SU-DHL-6 (cell line): ENCODE results near the gene INSM2.

Source experiments
- H2AFZ ChIP-seq: fragments of 200-600 bp; sonication (generic); 2 replicates; pipeline ENCODE4 v1.6.1; 2014; ENCODE audit warnings: low read depth, mild to moderate bottlenecking, moderate library complexity, mixed read lengths, antibody characterized with exemption, low read length; ENCODE audit not compliant: severe bottlenecking
- H3F3A ChIP-seq: fragments of 200-600 bp; shearing (Covaris generic); 2 replicates; pipeline ENCODE4 v1.6.0; 2016; ENCODE audit warnings: antibody characterized with exemption, mild to moderate bottlenecking; ENCODE audit not compliant: insufficient read depth
- H3K27ac ChIP-seq: fragments of 200-600 bp; sonication (generic); 2 replicates; pipeline ENCODE4 v1.5.1; 2016; ENCODE audit warnings: low read depth, mild to moderate bottlenecking, low read length, moderate library complexity, mixed read lengths
- H3K27me3 ChIP-seq: fragments of 200-600 bp; sonication (generic), shearing (Covaris generic); 2 replicates; pipeline ENCODE4 v1.6.0; 2014; ENCODE audit warnings: mild to moderate bottlenecking, low read length
- H3K36me3 ChIP-seq: fragments of 200-600 bp; sonication (generic); 2 replicates; pipeline ENCODE4 v1.6.1; 2014; ENCODE audit warnings: mild to moderate bottlenecking, low read length, mixed read lengths
- H3K4me2 ChIP-seq: fragments of 300-600, 200-600 bp; shearing (Covaris generic), sonication (generic); 2 replicates; pipeline ENCODE4 v1.6.0; 2014; ENCODE audit warnings: low read length, low read depth, mild to moderate bottlenecking; ENCODE audit not compliant: poor library complexity, severe bottlenecking
- H3K4me3 ChIP-seq: fragments of 200-600 bp; sonication (generic); 2 replicates; pipeline ENCODE4 v1.5.1; 2014; ENCODE audit warnings: antibody characterized with exemption, low read length, mild to moderate bottlenecking, mixed read lengths; ENCODE audit not compliant: insufficient read depth, poor library complexity, severe bottlenecking
- H3K79me2 ChIP-seq: fragments of 200-600 bp; sonication (generic); 2 replicates; pipeline ENCODE4 v1.6.1; 2014; ENCODE audit warnings: mild to moderate bottlenecking, low read length, moderate library complexity; ENCODE audit not compliant: insufficient read depth
- H3K9ac ChIP-seq: fragments of 200-600 bp; sonication (generic); 2 replicates; pipeline ENCODE4 v1.7.0; 2014; ENCODE audit warnings: mild to moderate bottlenecking, low read length
- H3K9me2 ChIP-seq: fragments of 200-600 bp; sonication (generic); replicated peaks from 2 replicates; pipeline ENCODE4 v1.6.1; 2014; ENCODE audit warnings: low read length; ENCODE audit not compliant: insufficient read depth
- H3K9me3 ChIP-seq: fragments of 200-600 bp; sonication (generic); 2 replicates; pipeline ENCODE4 v1.6.1; 2014; ENCODE audit warnings: low read length, mixed read lengths; ENCODE audit not compliant: insufficient read depth
- H4K20me1 ChIP-seq: fragments of 200-600 bp; sonication (generic); 2 replicates; pipeline ENCODE4 v1.6.1; 2014; ENCODE audit warnings: low read depth, mild to moderate bottlenecking, antibody characterized with exemption, low read length, moderate library complexity, mixed read lengths
- EZH2phosphoT487 ChIP-seq: fragments of 200-600 bp; sonication (generic), shearing (Covaris generic); conservative IDR thresholded peaks from 2 replicates; pipeline ENCODE4 v1.6.1; 2018; ENCODE audit warnings: mild to moderate bottlenecking, antibody characterized with exemption, low read length, moderate library complexity, mixed read lengths
- TF ChIP-seq, protein P1 (sequence below): fragments of 200-600 bp; sonication (generic); IDR thresholded peaks from one replicate; pipeline ENCODE4 v1.5.1; 2017; ENCODE audit warnings: antibody characterized with exemption, mild to moderate bottlenecking, low read length, moderate library complexity; ENCODE audit not compliant: insufficient read depth, poor library complexity, severe bottlenecking

INSM2 gene, protein sequence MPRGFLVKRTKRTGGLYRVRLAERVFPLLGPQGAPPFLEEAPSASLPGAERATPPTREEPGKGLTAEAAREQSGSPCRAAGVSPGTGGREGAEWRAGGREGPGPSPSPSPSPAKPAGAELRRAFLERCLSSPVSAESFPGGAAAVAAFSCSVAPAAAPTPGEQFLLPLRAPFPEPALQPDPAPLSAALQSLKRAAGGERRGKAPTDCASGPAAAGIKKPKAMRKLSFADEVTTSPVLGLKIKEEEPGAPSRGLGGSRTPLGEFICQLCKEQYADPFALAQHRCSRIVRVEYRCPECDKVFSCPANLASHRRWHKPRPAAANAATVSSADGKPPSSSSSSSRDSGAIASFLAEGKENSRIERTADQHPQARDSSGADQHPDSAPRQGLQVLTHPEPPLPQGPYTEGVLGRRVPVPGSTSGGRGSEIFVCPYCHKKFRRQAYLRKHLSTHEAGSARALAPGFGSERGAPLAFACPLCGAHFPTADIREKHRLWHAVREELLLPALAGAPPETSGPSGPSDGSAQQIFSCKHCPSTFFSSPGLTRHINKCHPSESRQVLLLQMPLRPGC

GRCh38 chr14:35533357-35534207 is at the start of gene INSM2:
Gene INSM2, plus strand, starts transcription at chr14:35534164. Its CDS starts 89 bp downstream, at chr14:35534253.
- TF ChIP-seq, protein P1, sequence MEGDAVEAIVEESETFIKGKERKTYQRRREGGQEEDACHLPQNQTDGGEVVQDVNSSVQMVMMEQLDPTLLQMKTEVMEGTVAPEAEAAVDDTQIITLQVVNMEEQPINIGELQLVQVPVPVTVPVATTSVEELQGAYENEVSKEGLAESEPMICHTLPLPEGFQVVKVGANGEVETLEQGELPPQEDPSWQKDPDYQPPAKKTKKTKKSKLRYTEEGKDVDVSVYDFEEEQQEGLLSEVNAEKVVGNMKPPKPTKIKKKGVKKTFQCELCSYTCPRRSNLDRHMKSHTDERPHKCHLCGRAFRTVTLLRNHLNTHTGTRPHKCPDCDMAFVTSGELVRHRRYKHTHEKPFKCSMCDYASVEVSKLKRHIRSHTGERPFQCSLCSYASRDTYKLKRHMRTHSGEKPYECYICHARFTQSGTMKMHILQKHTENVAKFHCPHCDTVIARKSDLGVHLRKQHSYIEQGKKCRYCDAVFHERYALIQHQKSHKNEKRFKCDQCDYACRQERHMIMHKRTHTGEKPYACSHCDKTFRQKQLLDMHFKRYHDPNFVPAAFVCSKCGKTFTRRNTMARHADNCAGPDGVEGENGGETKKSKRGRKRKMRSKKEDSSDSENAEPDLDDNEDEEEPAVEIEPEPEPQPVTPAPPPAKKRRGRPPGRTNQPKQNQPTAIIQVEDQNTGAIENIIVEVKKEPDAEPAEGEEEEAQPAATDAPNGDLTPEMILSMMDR: no peak
- no peak for TF ChIP-seq EZH2phosphoT487
- no peaks in the 10 kb centered on the region for H3K27me3 ChIP-seq
- no peaks in the 10 kb centered on the region for H3K9me3 ChIP-seq
- H3K4me2 ChIP-seq: peak within 1 kb of the TSS; percentile 79
- H3K36me3 ChIP-seq: no peaks in the 10 kb centered on the region
- no peaks in the 10 kb centered on the region for H3F3A ChIP-seq
- H2AFZ ChIP-seq: peak within 1 kb of the TSS; percentile 98
- H4K20me1 ChIP-seq: no peaks in the 10 kb centered on the region
- H3K9me2 ChIP-seq: no peaks in the 10 kb centered on the region
- H3K27ac ChIP-seq: no peak within 1 kb of the TSS
- H3K4me3 ChIP-seq: peak within 1 kb of the TSS; percentile 91
- no peaks in the 10 kb centered on the region for H3K79me2 ChIP-seq
- peak within 1 kb of the TSS; percentile 63 for H3K9ac ChIP-seq

DNA sequence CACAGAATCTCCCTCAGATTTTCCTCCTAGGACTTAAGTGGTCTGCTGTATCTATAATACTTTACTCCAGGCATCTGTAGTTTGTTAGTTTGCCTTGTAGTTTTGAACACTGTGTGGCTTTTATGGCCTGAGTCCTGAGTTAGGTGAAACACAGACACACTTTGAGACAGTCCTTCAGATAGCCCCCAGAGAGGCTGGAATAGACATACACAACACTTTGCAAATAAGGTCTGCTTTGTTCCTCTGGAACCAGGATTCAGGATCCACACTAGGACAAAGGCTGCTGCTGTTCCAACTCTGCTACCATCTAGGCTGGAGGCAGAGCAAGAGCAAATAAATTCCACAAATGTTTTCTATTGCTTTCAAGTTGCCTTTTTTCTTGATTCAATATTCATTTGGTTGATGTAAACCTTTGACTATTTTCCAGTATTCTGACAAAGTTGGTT is 41.4 kb upstream of the INSM2 start:
- H3K9ac ChIP-seq: no peak overlapping the region
- H4K20me1 ChIP-seq: no peaks in the 10 kb centered on the region
- no peaks in the 10 kb centered on the region for H3K36me3 ChIP-seq
- H3K9me2 ChIP-seq: no peaks in the 10 kb centered on the region
- no peak overlapping the region for H2AFZ ChIP-seq
- no peak overlapping the region for H3K27ac ChIP-seq
- no peaks in the 10 kb centered on the region for H3K79me2 ChIP-seq
- H3K9me3 ChIP-seq: no peaks in the 10 kb centered on the region
- no peak overlapping the region for H3K4me2 ChIP-seq
- no peak for TF ChIP-seq EZH2phosphoT487
- TF ChIP-seq, protein P1: no peak
- H3F3A ChIP-seq: no peaks in the 10 kb centered on the region
- no peak overlapping the region for H3K4me3 ChIP-seq
- no peaks in the 10 kb centered on the region for H3K27me3 ChIP-seq

DNA sequence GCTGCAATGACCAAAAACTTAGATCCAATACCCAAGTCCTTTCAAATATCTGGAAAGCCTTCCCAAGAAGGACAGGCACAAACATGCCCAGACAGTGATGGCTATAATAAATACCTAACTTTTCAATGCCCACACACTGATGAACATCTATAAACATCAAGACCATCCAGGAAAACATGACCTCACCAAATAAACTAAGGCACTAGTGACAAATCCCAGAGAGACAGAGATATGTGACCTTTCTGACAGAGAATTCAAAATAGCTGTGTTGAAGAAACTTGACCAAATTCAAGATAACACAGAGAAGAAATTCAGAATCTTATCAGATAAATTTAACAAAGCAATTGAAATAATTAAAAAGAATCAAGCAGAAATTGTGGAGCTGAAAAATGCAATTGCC is 38.7 kb upstream of the INSM2 start:
- Histone ChIP-seq H3F3A (no peaks in the 10 kb centered on the region), H3K4me3 (no peak overlapping the region), H2AFZ (no peak overlapping the region), H3K27me3 (no peaks in the 10 kb centered on the region), H3K79me2 (no peaks in the 10 kb centered on the region), H3K36me3 (no peaks in the 10 kb centered on the region), H3K9me2 (no peaks in the 10 kb centered on the region), H3K27ac (no peak overlapping the region), H3K4me2 (no peak overlapping the region), H3K9me3 (no peaks in the 10 kb centered on the region), H4K20me1 (no peaks in the 10 kb centered on the region), H3K9ac (no peak overlapping the region)
- TF ChIP-seq, protein P1: no peak
- no peak for TF ChIP-seq EZH2phosphoT487
